Naive thymus-derived CD8-positive, alpha-beta T cell (primary cell): Measurements from ENCODE around the gene TGFA. TPM values are rescaled to one million over a fixed set of nuclear protein-coding genes. Genes with fewer than 3 reads are reported as not detected.

Experiments
- ATAC-seq, 2 donors: fragments of 150-1000 bp; cut with Tn5 transposase in 1 of 2; sonication (Bioruptor Pico), chemical (Tn5 transposase) in 1 of 2; 1 replicate in 1 of 2; 2 replicates in 1 of 2; pipeline ENCODE4 v1.10.0; 2021; ENCODE audit warnings: mild to moderate bottlenecking in 2 of 2, moderate library complexity in 2 of 2
- POLR2A ChIA-PET: fragments of 350-600 bp; sonication (Branson Sonifier 250); formaldehyde crosslinking; loops from one replicate; lab custom pipeline; 2021; ENCODE audit warnings: antibody characterized with exemption; lab: Charles Lee
- DNase-seq, 10 donors: peaks; one replicate each; pipeline versions ENCODE4 v3.0.0 to v3.0.0-alpha.2; 2020 to 2022
- H3K27ac Mint-ChIP-seq, 10 donors: one replicate each; pipeline ENCODE4 v1.8.0; 2020 to 2022; ENCODE audit warnings: mild to moderate bottlenecking in 10 of 10, mixed read lengths in 10 of 10, moderate library complexity in 4 of 10, inconsistent platforms in 1 of 10
- H3K27me3 Mint-ChIP-seq, 5 donors: one replicate each; pipeline ENCODE4 v1.8.0; 2021 to 2022; ENCODE audit warnings: mixed read lengths in 5 of 5
- H3K36me3 Mint-ChIP-seq, 3 donors: one replicate each; pipeline ENCODE4 v1.8.0; 2020 to 2022; ENCODE audit warnings: mixed read lengths in 3 of 3, mild to moderate bottlenecking in 2 of 3, inconsistent platforms in 1 of 3
- H3K4me1 Mint-ChIP-seq, 4 donors: one replicate each; pipeline ENCODE4 v1.8.0; 2021 to 2022; ENCODE audit warnings: mixed read lengths in 4 of 4
- H3K4me3 Mint-ChIP-seq, 10 donors: one replicate each; pipeline ENCODE4 v1.8.0; 2020 to 2022; ENCODE audit warnings: mild to moderate bottlenecking in 10 of 10, mixed read lengths in 10 of 10, moderate library complexity in 6 of 10, inconsistent platforms in 1 of 10
- H3K9me3 Mint-ChIP-seq, 9 donors: one replicate each; pipeline ENCODE4 v1.8.0; 2020 to 2022; ENCODE audit warnings: mixed read lengths in 9 of 9, mild to moderate bottlenecking in 3 of 9, inconsistent platforms in 1 of 9, moderate library complexity in 1 of 9
- polyA plus RNA-seq, 3 donors: library from polyadenylated mRNA; unstranded; fragments of 300-500 nt; fragmentation: Illumina TruSeq; gene quantifications; one replicate each; pipeline ENCODE4 v1.2.3, GENCODE V29; 2021
- total RNA-seq, 8 experiments: library from RNA in 2 of 8; stranded (reverse) in 2 of 8; gene quantifications; one replicate each; pipeline ENCODE4 v1.2.3 and lab custom pipeline; 2021 to 2026

TGFA gene
- total and polyA plus RNA-seq, 5 experiments from 2014 or later: 0.61 to 1.5 (median 0.76) TPM

- ATAC-seq: no peak
These were observed 89.6 kb downstream of the TGFA start for GRCh38 chr2:70463997-70464396.

GRCh38 chr2:70463581-70463980 lies 90.0 kb downstream of the TGFA start:
- DNase-seq: no peak
- POLR2A ChIA-PET: no interaction called here
- ATAC-seq: no peak
- Mint-ChIP-seq H3K27ac (no peak overlapping the region), H3K9me3 (no peaks in the 10 kb centered on the region), H3K36me3 (peaks cover 0 to 7% (median 0%) of the 10 kb centered on the region in 3 donors), H3K27me3 (no peaks in the 10 kb centered on the region), H3K4me1 (peaks cover 0 to 2% (median 0%) of the 10 kb centered on the region in 4 donors), H3K4me3 (no peak overlapping the region)

More at GRCh38 chr2:70463997-70464396, 89.6 kb downstream of the TGFA start:
- H3K9me3 Mint-ChIP-seq: no peaks in the 10 kb centered on the region
- peaks cover 0 to 7% (median 0%) of the 10 kb centered on the region in 3 donors for H3K36me3 Mint-ChIP-seq
- peaks cover 0 to 2% (median 1%) of the 10 kb centered on the region in 4 donors for H3K4me1 Mint-ChIP-seq
- no peak overlapping the region for H3K27ac Mint-ChIP-seq
- POLR2A ChIA-PET: no interaction called here
- no peak overlapping the region for H3K4me3 Mint-ChIP-seq
- no peaks in the 10 kb centered on the region for H3K27me3 Mint-ChIP-seq
- DNase-seq: no peak

GRCh38 chr2:70461981-70462876 lies 91.4 kb downstream of the TGFA start:
- ATAC-seq (no peak), DNase-seq (no peak)
- no peaks in the 10 kb centered on the region for H3K27me3 Mint-ChIP-seq
- H3K27ac Mint-ChIP-seq: peak overlapping the region in 2 of 10 donors; percentile 5 to 22
- no peaks in the 10 kb centered on the region for H3K9me3 Mint-ChIP-seq
- no peak overlapping the region for H3K4me3 Mint-ChIP-seq
- H3K36me3 Mint-ChIP-seq: peaks cover 0 to 7% (median 0%) of the 10 kb centered on the region in 3 donors
- peaks cover 0 to 2% (median 0%) of the 10 kb centered on the region in 4 donors for H3K4me1 Mint-ChIP-seq
- POLR2A ChIA-PET: no interaction called here

GRCh38 chr2:70461414-70461813 lies 92.2 kb downstream of the TGFA start:
- Mint-ChIP-seq H3K4me1 (peaks cover 0 to 8% (median 6%) of the 10 kb centered on the region in 4 donors), H3K27me3 (no peaks in the 10 kb centered on the region), H3K4me3 (no peak overlapping the region), H3K36me3 (peaks cover 0 to 7% (median 0%) of the 10 kb centered on the region in 3 donors), H3K9me3 (no peaks in the 10 kb centered on the region), H3K27ac (peak overlapping the region in 3 of 10 donors; percentile 21 to 25 (median 22))
- POLR2A ChIA-PET: no interaction called here
- ATAC-seq: no peak
- no peak for DNase-seq

GRCh38 chr2:70460333-70460732 lies 93.3 kb downstream of the TGFA start:
- no peak for ATAC-seq
- H3K27ac Mint-ChIP-seq: no peak overlapping the region
- DNase-seq: no peak
- H3K4me3 Mint-ChIP-seq: no peak overlapping the region
- H3K4me1 Mint-ChIP-seq: peaks cover 2 to 18% (median 13%) of the 10 kb centered on the region in 4 donors
- H3K27me3 Mint-ChIP-seq: no peaks in the 10 kb centered on the region
- POLR2A ChIA-PET: no interaction called here
- no peaks in the 10 kb centered on the region for H3K9me3 Mint-ChIP-seq
- H3K36me3 Mint-ChIP-seq: peaks cover 0 to 7% (median 0%) of the 10 kb centered on the region in 3 donors

- POLR2A ChIA-PET: no interaction called here
- ATAC-seq (no peak), DNase-seq (no peak)
- Mint-ChIP-seq H3K27ac (peak overlapping the region in 1 of 10 donors; percentile 70), H3K9me3 (no peaks in the 10 kb centered on the region), H3K4me3 (no peak overlapping the region), H3K4me1 (peaks cover 2 to 18% (median 13%) of the 10 kb centered on the region in 4 donors), H3K27me3 (no peaks in the 10 kb centered on the region), H3K36me3 (peaks cover 0 to 3% (median 0%) of the 10 kb centered on the region in 3 donors)
These were observed 95.0 kb downstream of the TGFA start for GRCh38 chr2:70458661-70459060.

GRCh38 chr2:70456585-70457495 lies 96.8 kb downstream of the TGFA start:
- H3K27ac Mint-ChIP-seq: peak overlapping the region in 3 of 10 donors; percentile 21 to 41 (median 28)
- POLR2A ChIA-PET: no interaction called here
- no peak overlapping the region for H3K4me3 Mint-ChIP-seq
- no peak for DNase-seq
- H3K4me1 Mint-ChIP-seq: peaks cover 2 to 18% (median 13%) of the 10 kb centered on the region in 4 donors
- ATAC-seq: no peak
- no peaks in the 10 kb centered on the region for H3K27me3 Mint-ChIP-seq
- peaks cover 0 to 3% (median 0%) of the 10 kb centered on the region in 3 donors for H3K36me3 Mint-ChIP-seq
- no peaks in the 10 kb centered on the region for H3K9me3 Mint-ChIP-seq

- Mint-ChIP-seq H3K27ac (no peak overlapping the region), H3K36me3 (peaks cover 0 to 3% (median 0%) of the 10 kb centered on the region in 3 donors), H3K4me3 (no peak overlapping the region), H3K9me3 (no peaks in the 10 kb centered on the region), H3K4me1 (peaks cover 2 to 18% (median 14%) of the 10 kb centered on the region in 4 donors), H3K27me3 (no peaks in the 10 kb centered on the region)
- POLR2A ChIA-PET: no interaction called here
- ATAC-seq (no peak), DNase-seq (no peak)
These were observed 98.6 kb downstream of the TGFA start for GRCh38 chr2:70454936-70455544.

GRCh38 chr2:70450641-70451250 lies 102.9 kb downstream of the TGFA start:
- Mint-ChIP-seq H3K4me1 (peaks cover 2 to 5% (median 3%) of the 10 kb centered on the region in 4 donors), H3K27me3 (no peaks in the 10 kb centered on the region), H3K4me3 (no peak overlapping the region), H3K27ac (peak overlapping the region in 1 of 10 donors; percentile 42), H3K9me3 (no peaks in the 10 kb centered on the region), H3K36me3 (peaks cover 0 to 3% (median 2%) of the 10 kb centered on the region in 3 donors)
- POLR2A ChIA-PET: no interaction called here
- no peak for ATAC-seq
- DNase-seq: no peak

- Mint-ChIP-seq H3K27me3 (no peaks in the 10 kb centered on the region), H3K27ac (peak overlapping the region in 2 of 10 donors; percentile 15 to 78), H3K4me1 (peaks cover 0 to 10% (median 6%) of the 10 kb centered on the region in 4 donors), H3K36me3 (peaks cover 0 to 2% (median 2%) of the 10 kb centered on the region in 3 donors), H3K4me3 (no peak overlapping the region), H3K9me3 (no peaks in the 10 kb centered on the region)
- POLR2A ChIA-PET: no interaction called here
- ATAC-seq: no peak
- no peak for DNase-seq
These were observed 105.6 kb downstream of the TGFA start for GRCh38 chr2:70448041-70448440.

GRCh38 chr2:70443726-70444125 lies 109.9 kb downstream of the TGFA start:
- H3K36me3 Mint-ChIP-seq: no peaks in the 10 kb centered on the region
- peaks cover 25 to 47% (median 34%) of the 10 kb centered on the region in 4 donors for H3K4me1 Mint-ChIP-seq
- POLR2A ChIA-PET: interaction anchor here (0.6 kb wide), 1 partner anchor 138 kb away, joined by 3 read pairs; no protein-coding TSS in a partner anchor
- H3K4me3 Mint-ChIP-seq: no peak overlapping the region
- ATAC-seq (no peak), DNase-seq (no peak)
- peaks cover 0 to 2% (median 0%) of the 10 kb centered on the region in 9 donors for H3K9me3 Mint-ChIP-seq
- no peaks in the 10 kb centered on the region for H3K27me3 Mint-ChIP-seq
- H3K27ac Mint-ChIP-seq: peak overlapping the region in 2 of 10 donors; percentile 52 to 56

GRCh38 chr2:70443078-70443465 lies 110.6 kb downstream of the TGFA start:
- no peaks in the 10 kb centered on the region for H3K27me3 Mint-ChIP-seq
- H3K36me3 Mint-ChIP-seq: no peaks in the 10 kb centered on the region
- peak overlapping the region in 5 of 10 donors; percentile 17 to 86 (median 40) for H3K27ac Mint-ChIP-seq
- DNase-seq: no peak
- peaks cover 25 to 52% (median 36%) of the 10 kb centered on the region in 4 donors for H3K4me1 Mint-ChIP-seq
- POLR2A ChIA-PET: no interaction called here
- no peak for ATAC-seq
- no peak overlapping the region for H3K4me3 Mint-ChIP-seq
- peaks cover 0 to 2% (median 0%) of the 10 kb centered on the region in 9 donors for H3K9me3 Mint-ChIP-seq
